K562 (cell line): ENCODE results near the gene ENDOU. TPM values are rescaled to one million over a fixed set of nuclear protein-coding genes. Genes with fewer than 3 reads are reported as not detected.

Experiments
- CBX3 ChIP-seq, 2 experiments: IDR thresholded peaks; 1 replicate in 1 of 2; 2 replicates in 1 of 2; pipeline ENCODE4 v1.6.1; 2012; ENCODE audit warnings: inconsistent platforms in 2 of 2, low read length in 2 of 2, borderline replicate concordance in 1 of 2, control low read depth in 1 of 2
- ETV5 ChIP-seq: sonication (generic); formaldehyde crosslinking; IDR thresholded peaks from 2 replicates; pipeline ENCODE4 v1.4.0; 2020; ENCODE audit warnings: low read depth, mild to moderate bottlenecking, missing genetic modification reagents
- FOXJ2 ChIP-seq: fragments of 200-800 bp; sonication (Bioruptor generic); IDR thresholded peaks from 2 replicates; pipeline ENCODE4 v1.6.1; 2016; ENCODE audit warnings: missing genetic modification characterization, missing compliant biosample characterization
- FOXK1 ChIP-seq: sonication (generic); formaldehyde crosslinking; IDR thresholded peaks from 2 replicates; pipeline ENCODE4 v1.8.0; 2022; ENCODE audit warnings: missing genetic modification reagents, mild to moderate bottlenecking, borderline replicate concordance
- HMGXB4 ChIP-seq: sonication (generic); formaldehyde crosslinking; IDR thresholded peaks from 2 replicates; pipeline ENCODE4 v1.8.1; 2023; ENCODE audit warnings: mild to moderate bottlenecking, missing genetic modification reagents
- JUN ChIP-seq, 2 experiments: sonication (generic) in 1 of 2; formaldehyde crosslinking in 1 of 2; IDR thresholded peaks; 2 replicates each; pipeline versions ENCODE4 v1.6.1 to v1.8.0; 2012 to 2022; ENCODE audit warnings: borderline replicate concordance in 2 of 2, mild to moderate bottlenecking in 2 of 2, improper control_type of control experiment in 1 of 2, low read depth in 1 of 2, low read length in 1 of 2, missing genetic modification reagents in 1 of 2
- JUND ChIP-seq, 2 experiments: IDR thresholded peaks; 2 replicates in 1 of 2; 3 replicates in 1 of 2; pipeline ENCODE4 v1.6.1; 2011; ENCODE audit warnings: borderline replicate concordance in 2 of 2, low read depth in 2 of 2, low read length in 2 of 2, improper control_type of control experiment in 1 of 2, missing biosample characterization in 1 of 2, missing genetic modification characterization in 1 of 2, missing genetic modification reagents in 1 of 2
- KLF1 ChIP-seq: fragments of 450-650 bp; IDR thresholded peaks from 2 replicates; pipeline ENCODE4 v1.6.1; 2016; ENCODE audit warnings: missing genetic modification characterization, missing compliant biosample characterization
- MYNN ChIP-seq, 2 experiments: sonication (generic); formaldehyde crosslinking in 1 of 2; IDR thresholded peaks; 2 replicates each; pipeline versions ENCODE4 v1.5.0 to v1.6.1; 2016 to 2020; ENCODE audit warnings: antibody characterized with exemption in 1 of 2, missing genetic modification reagents in 1 of 2
- NR2C2 ChIP-seq, 2 experiments: fragments of 200-800 bp in 1 of 2; sonication (Bioruptor generic) in 1 of 2; sonication (generic) in 1 of 2; formaldehyde crosslinking in 1 of 2; IDR thresholded peaks; 2 replicates each; pipeline versions ENCODE4 v1.6.1 to v1.8.0; 2016 to 2022; ENCODE audit warnings: mild to moderate bottlenecking in 1 of 2, missing compliant biosample characterization in 1 of 2, missing genetic modification characterization in 1 of 2, missing genetic modification reagents in 1 of 2
- PRMT5 ChIP-seq: sonication (generic); formaldehyde crosslinking; IDR thresholded peaks from 2 replicates; pipeline ENCODE4 v1.5.0; 2020; ENCODE audit warnings: missing genetic modification reagents
- RAD21 ChIP-seq, 2 experiments: fragments of 250-450 bp in 1 of 2; fragments of 450-650 bp in 1 of 2; sonication (Bioruptor Pico) in 1 of 2; formaldehyde crosslinking in 1 of 2; IDR thresholded peaks in 1 of 2; conservative IDR thresholded peaks in 1 of 2; 2 replicates each; pipeline versions ENCODE4 v1.4.0 to v1.8.0; 2020 to 2022; ENCODE audit warnings: mild to moderate bottlenecking in 2 of 2, moderate library complexity in 1 of 2
- RBM15 ChIP-seq: fragments of 200-400 bp; formaldehyde crosslinking; IDR thresholded peaks from 2 replicates; pipeline ENCODE4 v1.6.1; 2018; ENCODE audit warnings: mild to moderate bottlenecking, low read length, moderate library complexity; ENCODE audit not compliant: insufficient read depth
- USF2 ChIP-seq: sonication (generic); formaldehyde crosslinking; IDR thresholded peaks from 2 replicates; pipeline ENCODE4 v1.5.0; 2020; ENCODE audit warnings: missing genetic modification reagents
- XRCC5 ChIP-seq: fragments of 200-400 bp; formaldehyde crosslinking; IDR thresholded peaks from 2 replicates; pipeline ENCODE4 v1.6.1; 2017; ENCODE audit warnings: low read depth, mild to moderate bottlenecking, low read length
- ZNF263 ChIP-seq: sonication (generic); formaldehyde crosslinking; IDR thresholded peaks from 2 replicates; pipeline ENCODE4 v1.8.0; 2022; ENCODE audit warnings: mild to moderate bottlenecking, missing genetic modification reagents, borderline replicate concordance
- ZNF282 ChIP-seq: sonication (generic); formaldehyde crosslinking; IDR thresholded peaks from 2 replicates; pipeline ENCODE4 v1.8.1; 2023; ENCODE audit warnings: missing genetic modification reagents
- polyA plus RNA-seq, 8 experiments: library from polyadenylated mRNA; depleted of rRNA in 4 of 8; stranded (reverse) in 5 of 8; unstranded in 3 of 8; fragments of >200 nt; fragmentation: Nextera tagmentation in 2 of 8; fragmentation: Illumina TruSeq in 1 of 8; extraction: Ambion mirVana in 2 of 8; extraction: Trizol in 1 of 8; gene quantifications; 2 replicates each; pipeline versions ENCODE4 v1.2.1 to v1.2.3, GENCODE V29; 2011 to 2014; ENCODE audit warnings: inconsistent platforms in 1 of 8, missing spikeins in 1 of 8
- total RNA-seq, 7 experiments: library from RNA; depleted of rRNA in 6 of 7; stranded (reverse); fragments of >200 nt in 6 of 7; fragmentation: Illumina TruSeq in 2 of 7; extraction: Trizol in 2 of 7; gene quantifications; 2 replicates each; pipeline versions ENCODE4 v1.2.1 to v1.2.3, GENCODE V29; 2011 to 2021; ENCODE audit warnings: low replicate concordance in 1 of 7
- TF ChIP-seq, protein P1 (sequence below): sonication (generic); formaldehyde crosslinking; IDR thresholded peaks from 2 replicates; pipeline ENCODE4 v1.4.0; 2020; ENCODE audit warnings: mild to moderate bottlenecking, missing genetic modification reagents

Gene ENDOU
- total and polyA plus RNA-seq, 9 of the 15 experiments (the other 6 are each of a cell fraction or from before 2014, with no cell fraction given): 0.03 TPM; not detected in 8

GRCh38 chr12:47742253-47742825 is 17.0 kb upstream of the ENDOU start (continued):
- no peak for TF ChIP-seq JUN (IDR thresholded peaks at IDR 0.05; ENCODE audit: borderline replicate concordance, low read depth, low read length)
- TF ChIP-seq JUN (CRISPR knock-in tag; IDR thresholded peaks at IDR 0.05; ENCODE audit: borderline replicate concordance): 0 out of 2 replicates have a peak, but pooled peaks have one; percentile 41
- TF ChIP-seq ZNF282 (CRISPR knock-in tag): 0 out of 2 replicates have a peak, but pooled peaks have one; percentile 36
- peak; percentile 91 to 97 for TF ChIP-seq RAD21 (CRISPR knock-in tag; conservative IDR thresholded peaks at IDR 0.05 in 1 of 2, IDR thresholded peaks at IDR 0.05 in 1 of 2)
- TF ChIP-seq, protein P1, sequence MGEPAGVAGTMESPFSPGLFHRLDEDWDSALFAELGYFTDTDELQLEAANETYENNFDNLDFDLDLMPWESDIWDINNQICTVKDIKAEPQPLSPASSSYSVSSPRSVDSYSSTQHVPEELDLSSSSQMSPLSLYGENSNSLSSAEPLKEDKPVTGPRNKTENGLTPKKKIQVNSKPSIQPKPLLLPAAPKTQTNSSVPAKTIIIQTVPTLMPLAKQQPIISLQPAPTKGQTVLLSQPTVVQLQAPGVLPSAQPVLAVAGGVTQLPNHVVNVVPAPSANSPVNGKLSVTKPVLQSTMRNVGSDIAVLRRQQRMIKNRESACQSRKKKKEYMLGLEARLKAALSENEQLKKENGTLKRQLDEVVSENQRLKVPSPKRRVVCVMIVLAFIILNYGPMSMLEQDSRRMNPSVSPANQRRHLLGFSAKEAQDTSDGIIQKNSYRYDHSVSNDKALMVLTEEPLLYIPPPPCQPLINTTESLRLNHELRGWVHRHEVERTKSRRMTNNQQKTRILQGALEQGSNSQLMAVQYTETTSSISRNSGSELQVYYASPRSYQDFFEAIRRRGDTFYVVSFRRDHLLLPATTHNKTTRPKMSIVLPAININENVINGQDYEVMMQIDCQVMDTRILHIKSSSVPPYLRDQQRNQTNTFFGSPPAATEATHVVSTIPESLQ: no peak
- no peak for TF ChIP-seq FOXK1 (CRISPR knock-in tag)
- TF ChIP-seq USF2: no peak
- TF ChIP-seq NR2C2 (CRISPR knock-in tag; IDR thresholded peaks at IDR 0.05): peak; percentile 43; the same call in 1 of the 2 replicates
- TF ChIP-seq NR2C2 (tag; IDR thresholded peaks at IDR 0.05): no peak
- no peak for TF ChIP-seq PRMT5 (CRISPR knock-in tag)
- 0 out of 2 replicates have a peak, but pooled peaks have one; percentile 51 for TF ChIP-seq ETV5 (CRISPR knock-in tag)
- TF ChIP-seq KLF1 (tag): no peak
- 0 out of 2 replicates have a peak, but pooled peaks have one; percentile 45 for TF ChIP-seq FOXJ2 (tag)
- TF ChIP-seq ZNF263 (CRISPR knock-in tag): peak; percentile 44; the same call in 1 of the 2 replicates
- TF ChIP-seq JUND (IDR thresholded peaks at IDR 0.05; ENCODE audit: borderline replicate concordance, low read depth, low read length): 0 out of 2 replicates have a peak, but pooled peaks have one; percentile 12
- TF ChIP-seq JUND (tag; IDR thresholded peaks at IDR 0.05; ENCODE audit: borderline replicate concordance, low read depth, low read length): no peak; the same call in 2 of the 3 replicates
- TF ChIP-seq CBX3 (IDR thresholded peaks at IDR 0.05; ENCODE audit: borderline replicate concordance in 1 of 2, low read length in 2 of 2): peak in 1 of 2 experiments; percentile 18; a peak in 1 of 3 replicates
- 0 out of 2 replicates have a peak, but pooled peaks have one; percentile 50 for TF ChIP-seq XRCC5
- peak; percentile 50; the same call in 1 of the 2 replicates for TF ChIP-seq HMGXB4 (CRISPR knock-in tag)
- 0 out of 2 replicates have a peak, but pooled peaks have one; percentile 37 for TF ChIP-seq MYNN (IDR thresholded peaks at IDR 0.05)
- no peak for TF ChIP-seq MYNN (CRISPR knock-in tag; IDR thresholded peaks at IDR 0.05)
- TF ChIP-seq RBM15: no peak
